HEK293 (cell line): ENCODE data around the gene RNASET2.

Experiments
- CTCF ChIP-seq: fragments of 450-650 bp; formaldehyde crosslinking; IDR thresholded peaks from 2 replicates; pipeline ENCODE4 v1.5.1; 2016; ENCODE audit warnings: missing biosample characterization, missing genetic modification characterization
- OVOL3 ChIP-seq: fragments of 450-650 bp; formaldehyde crosslinking; IDR thresholded peaks from 2 replicates; pipeline ENCODE4 v1.5.1; 2016; ENCODE audit warnings: missing biosample characterization, missing genetic modification characterization
- ZNF211 ChIP-seq: fragments of 450-650 bp; formaldehyde crosslinking; IDR thresholded peaks from 2 replicates; pipeline ENCODE4 v1.5.1; 2016; ENCODE audit warnings: low read depth, missing biosample characterization, missing genetic modification characterization
- ZNF449 ChIP-seq: fragments of 450-650 bp; formaldehyde crosslinking; IDR thresholded peaks from 2 replicates; pipeline ENCODE4 v1.5.1; 2017; ENCODE audit warnings: missing biosample characterization, mild to moderate bottlenecking, missing genetic modification characterization, moderate library complexity

GRCh38 chr6:166932116-166932515, 24.2 kb downstream of the RNASET2 start:
- TF ChIP-seq OVOL3 (tag by site-specific recombination) (no peak), CTCF (tag by site-specific recombination) (no peak), ZNF449 (tag by site-specific recombination) (no peak), ZNF211 (tag by site-specific recombination) (no peak)
